DOHH2 (cell line): ENCODE measurements around the gene PDE4D.

ENCODE experiments used
- CTCF ChIP-seq: fragments of 200-600 bp; sonication (generic); IDR thresholded peaks from one replicate; pipeline ENCODE4 v1.5.1; 2014; ENCODE audit warnings: antibody characterized with exemption, mild to moderate bottlenecking, low read depth, low read length; ENCODE audit not compliant: poor library complexity, severe bottlenecking
- EZH2phosphoT487 ChIP-seq: fragments of 200-600 bp; sonication (generic); IDR thresholded peaks from 2 replicates; pipeline ENCODE4 v1.6.1; 2017; ENCODE audit warnings: borderline replicate concordance, mild to moderate bottlenecking, antibody characterized with exemption, low read length, moderate library complexity, mixed read lengths

GRCh38 chr5:59091965-59092364 lies 801.6 kb downstream of the PDE4D start:
- TF ChIP-seq CTCF = no peak
- no peak for TF ChIP-seq EZH2phosphoT487
